Measurements from ENCODE around the gene STOML2. TPM values are rescaled to one million over a fixed set of nuclear protein-coding genes. Genes with fewer than 3 reads are reported as not detected.

Gene STOML2
- total RNA-seq, 2 experiments from 2014 or later, result 260 to 271 TPM

- DNase-seq, result no peak
- no peaks in the 10 kb centered on the region for H3K9me3 Mint-ChIP-seq
- peaks cover 66% of the 10 kb centered on the region for H3K36me3 Mint-ChIP-seq
- peaks cover 6% of the 10 kb centered on the region for H3K27me3 Mint-ChIP-seq
- H3K27ac Mint-ChIP-seq, result peak overlapping the region; percentile 95
- peaks cover 47% of the 10 kb centered on the region for H3K4me1 Mint-ChIP-seq
- peak overlapping the region; percentile 93 for H3K4me3 Mint-ChIP-seq
These were observed 31.8 kb downstream of the STOML2 start for GRCh38 chr9:35070823-35071813.

- Mint-ChIP-seq H3K36me3 (peaks cover 64% of the 10 kb centered on the region), H3K4me1 (peaks cover 47% of the 10 kb centered on the region), H3K27me3 (peaks cover 6% of the 10 kb centered on the region), H3K9me3 (no peaks in the 10 kb centered on the region), H3K4me3 (peak overlapping the region; percentile 32), H3K27ac (no peak overlapping the region)
- no peak for DNase-seq
These were observed 33.9 kb downstream of the STOML2 start for GRCh38 chr9:35069020-35069419.

GRCh38 chr9:35067056-35067455, 35.9 kb downstream of the STOML2 start:
- Mint-ChIP-seq H3K9me3 (no peaks in the 10 kb centered on the region), H3K27ac (peak overlapping the region; percentile 43)

GRCh38 chr9:35060548-35061207, 42.3 kb downstream of the STOML2 start:
- no peak for DNase-seq
- Mint-ChIP-seq H3K27me3 (no peaks in the 10 kb centered on the region), H3K36me3 (peaks cover 62% of the 10 kb centered on the region), H3K9me3 (no peaks in the 10 kb centered on the region), H3K4me1 (no peaks in the 10 kb centered on the region), H3K4me3 (no peak overlapping the region), H3K27ac (no peak overlapping the region)

More at GRCh38 chr9:35067056-35067455, 35.9 kb downstream of the STOML2 start:
- peaks cover 37% of the 10 kb centered on the region for H3K4me1 Mint-ChIP-seq
- peaks cover 64% of the 10 kb centered on the region for H3K36me3 Mint-ChIP-seq
- no peak overlapping the region for H3K4me3 Mint-ChIP-seq
- H3K27me3 Mint-ChIP-seq, result no peaks in the 10 kb centered on the region
- DNase-seq, result no peak

DNA sequence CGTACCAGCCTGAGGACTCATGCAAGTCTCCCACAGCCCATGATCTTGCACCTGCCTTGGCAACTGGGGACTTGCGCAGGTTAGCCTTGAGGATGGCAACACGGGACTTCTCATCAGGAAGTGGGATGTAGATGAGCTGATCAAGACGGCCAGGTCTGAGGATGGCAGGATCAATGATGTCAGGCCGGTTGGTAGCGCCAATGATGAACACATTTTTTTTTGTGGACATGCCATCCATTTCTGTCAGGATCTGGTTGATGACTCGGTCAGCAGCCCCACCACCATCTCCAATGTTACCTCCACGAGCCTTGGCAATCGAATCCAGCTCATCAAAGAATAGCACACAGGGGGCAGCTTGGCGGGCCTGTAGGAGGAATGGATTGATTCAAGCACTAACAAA, 43.5 kb downstream of the STOML2 start:
- no peaks in the 10 kb centered on the region for H3K4me1 Mint-ChIP-seq
- no peak for DNase-seq
- H3K4me3 Mint-ChIP-seq, result no peak overlapping the region
- H3K27ac Mint-ChIP-seq, result no peak overlapping the region
- no peaks in the 10 kb centered on the region for H3K9me3 Mint-ChIP-seq
- H3K27me3 Mint-ChIP-seq, result no peaks in the 10 kb centered on the region
- H3K36me3 Mint-ChIP-seq, result peaks cover 60% of the 10 kb centered on the region

GRCh38 chr9:35057271-35057620, 45.7 kb downstream of the STOML2 start:
- H3K27ac Mint-ChIP-seq, result peak overlapping the region; percentile 64
- H3K4me1 Mint-ChIP-seq, result no peaks in the 10 kb centered on the region
- no peaks in the 10 kb centered on the region for H3K27me3 Mint-ChIP-seq
- no peak overlapping the region for H3K4me3 Mint-ChIP-seq
- no peaks in the 10 kb centered on the region for H3K9me3 Mint-ChIP-seq
- DNase-seq, result no peak
- peaks cover 56% of the 10 kb centered on the region for H3K36me3 Mint-ChIP-seq

DNA sequence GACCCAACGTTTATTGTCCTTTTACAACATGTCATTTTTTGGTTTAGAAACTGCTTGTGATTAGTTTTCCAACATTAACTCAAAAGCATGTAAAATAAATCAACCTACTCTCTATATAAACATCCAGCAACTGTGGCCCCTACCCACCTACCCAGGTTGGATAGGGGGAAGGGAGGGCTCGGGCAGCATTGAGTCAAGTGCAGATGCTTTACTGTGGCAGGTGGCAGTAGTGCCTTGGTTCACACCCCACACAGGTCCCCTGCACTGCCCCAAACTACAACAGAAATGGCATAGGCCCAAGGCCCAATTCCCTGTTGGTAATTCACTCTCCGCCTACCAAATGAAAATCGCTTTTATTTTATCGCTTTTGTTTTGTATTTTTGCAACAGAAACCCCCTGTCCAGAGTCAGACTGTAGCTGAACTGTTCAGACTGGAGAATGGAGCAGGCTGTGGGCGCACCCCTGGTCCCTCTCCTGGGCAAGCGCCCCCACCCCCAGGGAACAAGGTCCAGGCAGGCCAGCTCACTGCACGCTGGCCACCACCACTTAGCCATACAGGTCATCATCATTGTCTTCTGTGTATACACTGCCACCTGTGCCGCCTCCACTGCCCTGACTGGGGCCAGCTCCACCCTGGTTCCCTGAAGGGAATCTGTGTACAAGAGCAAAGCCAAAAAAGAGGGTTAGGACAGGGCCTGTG, 46.2 kb downstream of the STOML2 start:
- no peak for DNase-seq
- peaks cover 53% of the 10 kb centered on the region for H3K36me3 Mint-ChIP-seq
- no peak overlapping the region for H3K4me3 Mint-ChIP-seq

GRCh38 chr9:35054871-35055644, 47.9 kb downstream of the STOML2 start:
- no peaks in the 10 kb centered on the region for H3K4me1 Mint-ChIP-seq
- no peaks in the 10 kb centered on the region for H3K9me3 Mint-ChIP-seq
- peaks cover 42% of the 10 kb centered on the region for H3K36me3 Mint-ChIP-seq
- H3K27me3 Mint-ChIP-seq, result no peaks in the 10 kb centered on the region
- peak overlapping the region; percentile 11 for H3K27ac Mint-ChIP-seq
- H3K4me3 Mint-ChIP-seq, result no peak overlapping the region
- DNase-seq, result no peak

More for the DNA sequence above, 46.2 kb downstream of the STOML2 start:
- H3K4me1 Mint-ChIP-seq, result no peaks in the 10 kb centered on the region
- H3K9me3 Mint-ChIP-seq, result no peaks in the 10 kb centered on the region
- no peaks in the 10 kb centered on the region for H3K27me3 Mint-ChIP-seq
- peak overlapping the region; percentile 64 for H3K27ac Mint-ChIP-seq

DNA sequence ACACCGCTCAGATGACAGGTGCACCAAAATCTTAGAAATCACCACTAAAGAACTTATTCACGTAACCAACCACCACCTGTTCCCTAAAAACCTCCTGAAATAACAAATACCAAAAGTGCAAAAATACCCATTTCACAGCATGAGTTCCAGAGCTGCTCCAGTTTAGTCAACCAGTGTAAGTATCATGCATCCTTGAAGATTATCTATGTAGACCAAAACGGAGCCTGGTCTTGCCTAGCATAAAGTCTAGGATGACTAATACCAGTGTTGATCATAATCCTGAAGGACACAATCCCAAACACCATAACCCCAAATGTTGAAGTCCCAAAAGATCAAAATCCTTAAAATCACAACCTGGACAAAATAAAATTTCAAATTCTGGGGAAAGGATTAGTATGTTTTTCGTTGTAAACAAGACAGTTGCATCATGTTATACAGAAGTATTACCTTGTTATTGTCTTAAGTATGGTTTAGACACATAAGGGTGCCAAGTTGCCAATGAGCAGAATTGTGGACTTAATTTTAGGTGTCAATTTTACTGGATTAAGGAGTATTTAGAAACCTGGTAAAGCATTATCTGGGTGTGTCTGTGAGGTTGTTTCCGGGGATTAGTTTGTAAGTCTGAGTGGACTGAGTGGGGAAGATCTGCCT, 48.6 kb downstream of the STOML2 start:
- Mint-ChIP-seq H3K27ac (peak overlapping the region; percentile 11), H3K4me1 (no peaks in the 10 kb centered on the region), H3K4me3 (no peak overlapping the region), H3K27me3 (no peaks in the 10 kb centered on the region), H3K36me3 (peaks cover 35% of the 10 kb centered on the region), H3K9me3 (no peaks in the 10 kb centered on the region)
- no peak for DNase-seq

GRCh38 chr9:35051069-35051967, 51.6 kb downstream of the STOML2 start:
- H3K9me3 Mint-ChIP-seq, result no peaks in the 10 kb centered on the region
- no peak overlapping the region for H3K4me3 Mint-ChIP-seq
- no peaks in the 10 kb centered on the region for H3K27me3 Mint-ChIP-seq
- peak; percentile 44 for DNase-seq
- no peaks in the 10 kb centered on the region for H3K4me1 Mint-ChIP-seq
- H3K27ac Mint-ChIP-seq, result no peak overlapping the region
- peaks cover 26% of the 10 kb centered on the region for H3K36me3 Mint-ChIP-seq
